NOMO-1 treated with DMSO at 0.1 percent for 48 hours (cell line): Measurements from ENCODE around the gene VSTM2A.
"Not testable (repeated sequence)": the region's sequence is repeated elsewhere in the genome, so short reads cannot be mapped to it uniquely, and the experiment has no call there.

Experiments
- DNase-seq: peaks from one replicate; lab custom pipeline; 2025; ENCODE audit not compliant: unreplicated experiment; lab: John Stamatoyannopoulos, UW

The VSTM2A gene

DNA sequence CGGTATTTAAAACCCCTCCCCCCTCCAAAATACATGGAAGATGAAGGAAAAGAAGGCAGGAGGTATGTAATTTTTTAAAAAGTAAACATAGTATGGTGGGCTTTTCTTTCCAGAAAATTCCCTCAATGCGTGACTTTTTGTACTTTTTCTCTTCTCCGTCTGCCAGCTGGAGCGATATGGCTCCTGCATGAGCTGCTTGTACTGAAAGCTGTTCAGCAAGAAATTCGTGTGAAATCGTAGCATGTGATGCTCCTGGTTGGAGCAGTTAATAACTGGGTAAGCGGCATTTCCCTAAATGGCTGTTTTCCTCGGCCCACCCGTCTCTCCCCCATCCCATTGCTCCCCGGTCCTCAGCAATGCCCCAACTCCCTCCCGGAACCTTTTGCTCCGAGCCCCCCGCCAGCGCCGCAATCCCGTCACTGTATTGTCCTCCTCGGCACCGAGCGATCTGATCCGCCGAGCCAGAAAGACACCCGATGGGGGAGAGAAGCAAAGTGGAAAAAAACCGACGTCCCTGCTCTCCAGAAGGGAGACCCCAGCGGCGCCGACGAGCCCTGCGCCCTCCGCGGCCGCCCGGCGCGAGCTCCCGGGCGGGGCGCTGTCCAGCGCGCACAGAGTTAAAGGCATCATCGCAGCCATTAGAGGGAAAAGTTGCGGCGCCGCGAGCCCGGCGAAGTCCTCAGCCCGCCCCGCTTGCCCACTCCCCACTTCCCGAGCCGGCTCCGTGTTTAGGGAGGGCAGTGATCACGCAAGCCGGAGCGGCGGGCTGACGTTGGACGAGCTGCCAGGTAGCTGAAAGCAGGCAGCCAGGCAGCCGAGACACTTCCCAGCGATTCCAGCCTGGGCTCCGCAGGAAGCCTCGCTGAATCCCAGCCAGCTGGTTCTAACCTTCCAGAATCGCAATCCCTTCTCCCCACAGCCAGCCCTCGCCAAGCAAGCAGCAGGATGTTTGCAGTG is at the start of gene VSTM2A:
Gene VSTM2A, plus strand, starts transcription at position 707 of the 957 bp plus-strand sequence. CDS start 356 bp downstream, outside the sequence.
- no peak for DNase-seq

GRCh38 chr7:54504531-54504930 is 37.6 kb upstream of the VSTM2A start:
- DNase-seq = not testable (repeated sequence)

DNA sequence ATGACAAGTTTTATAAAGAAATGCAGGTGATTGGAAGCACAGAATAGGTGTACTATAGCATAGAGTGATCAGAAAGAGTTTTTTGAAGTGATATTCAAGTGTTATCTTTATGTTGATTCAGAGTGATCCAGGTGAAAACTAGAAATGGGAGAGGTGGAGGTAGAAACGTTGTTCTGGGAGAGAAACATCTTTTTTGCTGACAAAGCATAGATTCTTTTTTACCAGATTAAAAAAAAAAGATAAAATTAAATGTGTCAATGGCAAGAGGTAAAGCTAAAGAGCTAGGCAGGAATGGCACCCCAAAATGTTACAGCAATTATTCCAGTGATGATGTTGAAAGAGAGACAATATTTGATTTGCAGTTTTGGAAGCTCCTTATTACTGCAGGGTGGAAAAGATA is 12.6 kb upstream of the VSTM2A start:
- no peak for DNase-seq

DNA sequence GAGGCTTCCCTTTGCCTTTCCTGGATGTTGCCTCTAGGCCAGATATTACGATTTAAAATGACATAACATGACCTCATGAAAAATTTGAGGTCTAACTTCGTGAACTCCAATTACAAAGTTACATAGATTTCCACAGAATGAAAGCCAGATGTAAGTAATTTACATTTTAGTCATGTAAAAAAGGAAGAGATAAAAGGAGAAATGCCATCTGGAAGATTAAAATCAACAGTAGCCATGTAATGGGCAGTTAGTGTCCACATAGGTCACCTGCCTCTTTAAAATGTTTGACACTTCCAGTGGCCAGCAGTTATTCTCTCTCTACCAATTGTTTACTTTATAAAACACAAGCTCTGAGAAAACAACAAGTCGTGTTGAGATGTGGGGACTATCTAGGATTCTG is 4.1 kb upstream of the VSTM2A start:
- DNase-seq = no peak

- DNase-seq = no peak
Measured at GRCh38 chr7:54543051-54543488, 895 bp downstream of the VSTM2A start.

GRCh38 chr7:54544149-54544526 is 2.0 kb downstream of the VSTM2A start:
- DNase-seq = no peak

DNA sequence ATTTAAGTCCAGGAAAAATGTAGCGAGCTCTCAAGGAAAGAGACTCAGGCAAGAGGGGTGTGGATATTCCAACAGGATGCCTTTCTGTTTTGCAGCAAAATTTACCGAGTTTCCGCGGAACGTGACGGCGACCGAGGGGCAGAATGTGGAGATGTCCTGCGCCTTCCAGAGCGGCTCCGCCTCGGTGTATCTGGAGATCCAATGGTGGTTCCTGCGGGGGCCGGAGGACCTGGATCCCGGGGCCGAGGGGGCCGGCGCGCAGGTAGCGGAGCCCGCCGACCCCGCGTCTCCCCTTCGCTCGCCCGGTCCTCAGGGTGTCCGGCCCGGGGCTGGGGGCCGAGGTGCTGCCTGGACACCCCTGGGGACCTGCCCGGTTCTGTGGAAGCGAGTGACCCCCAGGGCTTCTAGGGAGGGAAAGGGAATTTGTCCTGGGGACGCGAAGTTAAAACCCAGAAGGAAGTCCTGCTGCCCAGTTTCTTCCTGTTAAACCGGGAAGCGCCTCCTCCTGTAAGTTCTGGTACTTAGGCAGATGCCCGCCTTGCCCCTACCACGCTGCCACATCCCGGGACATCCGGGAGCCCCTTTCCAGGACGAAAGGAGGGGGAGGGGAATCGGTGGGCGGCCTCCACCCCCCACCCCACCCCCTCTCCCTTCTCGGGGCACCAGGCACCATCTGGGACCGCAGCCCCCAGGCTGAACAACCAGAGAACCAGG is 2.5 kb downstream of the VSTM2A start:
- DNase-seq = no peak

- DNase-seq = no peak
Measured at GRCh38 chr7:54545241-54545563, 3.0 kb downstream of the VSTM2A start.

GRCh38 chr7:54546081-54546985 is 4.2 kb downstream of the VSTM2A start:
- no peak for DNase-seq

GRCh38 chr7:54546986-54547314 is 4.8 kb downstream of the VSTM2A start:
- no peak for DNase-seq

- DNase-seq = no peak
Measured at GRCh38 chr7:54550471-54550870, 8.3 kb downstream of the VSTM2A start.

DNA sequence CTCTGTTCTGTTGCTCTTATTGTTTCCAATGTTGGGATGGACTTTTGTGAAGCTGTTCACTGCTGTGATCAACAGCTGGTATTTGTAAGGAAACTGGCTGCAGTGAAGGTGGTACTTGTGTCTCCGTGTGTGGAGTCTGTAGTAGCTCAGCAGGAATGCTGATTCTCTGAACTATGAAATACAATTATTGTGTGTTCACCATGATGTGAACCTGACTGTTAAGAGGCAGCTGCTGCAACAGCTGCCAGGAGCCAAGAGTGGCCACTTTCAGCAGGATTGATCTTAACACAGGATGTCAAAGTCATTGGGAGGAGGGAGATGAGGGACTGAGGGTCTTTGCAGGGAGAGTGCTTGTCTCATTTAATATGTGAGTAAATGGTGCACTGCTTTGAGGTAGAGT is 13.9 kb downstream of the VSTM2A start:
- DNase-seq = no peak

- no peak for DNase-seq
Measured at GRCh38 chr7:54559401-54559800, 17.2 kb downstream of the VSTM2A start.

DNA sequence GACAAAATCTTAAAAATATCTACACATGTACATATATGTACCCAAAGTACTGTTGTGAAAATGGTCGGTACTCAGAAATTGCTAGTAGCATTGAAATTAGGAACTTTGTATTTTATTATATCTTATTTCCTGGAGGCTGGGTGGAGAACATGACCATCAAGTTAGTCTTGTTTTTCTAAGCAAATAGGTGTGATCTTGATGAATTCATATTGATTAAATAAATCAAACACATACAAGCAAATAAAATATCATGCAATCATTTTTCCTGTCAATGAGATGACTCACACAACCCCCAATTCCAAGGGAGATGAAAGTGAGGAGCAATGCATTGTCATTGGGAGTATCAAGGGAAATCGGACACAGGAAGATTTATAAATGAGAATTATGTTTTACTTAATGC is 18.0 kb downstream of the VSTM2A start:
- no peak for DNase-seq

GRCh38 chr7:54560723-54561122 is 18.5 kb downstream of the VSTM2A start:
- no peak for DNase-seq

DNA sequence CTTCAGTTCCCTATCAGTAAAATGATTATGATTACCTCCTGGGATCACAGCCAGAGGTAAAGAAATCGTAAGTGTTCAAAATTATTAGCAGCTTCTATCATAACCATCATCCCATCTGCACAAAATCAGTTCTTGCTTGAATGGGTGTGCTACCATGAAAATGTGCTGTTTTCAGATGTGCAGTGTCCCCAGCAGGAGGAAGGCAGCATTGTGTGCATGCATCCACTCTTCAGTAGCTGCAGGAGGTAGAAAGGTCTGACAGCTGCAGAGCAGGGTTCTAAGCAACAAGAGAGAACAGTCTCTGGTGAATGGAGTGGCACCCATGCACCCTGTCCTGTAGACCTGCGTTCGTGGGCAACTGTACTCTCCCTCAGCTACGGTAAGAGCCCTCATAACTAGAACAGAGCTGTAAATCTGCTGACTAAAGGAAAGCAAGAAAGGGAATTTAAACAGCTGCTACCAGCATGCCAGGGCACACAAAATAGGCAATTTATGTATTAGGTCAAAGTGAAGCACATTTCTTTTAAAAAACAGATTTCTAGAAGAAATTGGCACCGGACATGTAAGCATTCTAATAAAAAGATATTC is 21.2 kb downstream of the VSTM2A start:
- no peak for DNase-seq

DNA sequence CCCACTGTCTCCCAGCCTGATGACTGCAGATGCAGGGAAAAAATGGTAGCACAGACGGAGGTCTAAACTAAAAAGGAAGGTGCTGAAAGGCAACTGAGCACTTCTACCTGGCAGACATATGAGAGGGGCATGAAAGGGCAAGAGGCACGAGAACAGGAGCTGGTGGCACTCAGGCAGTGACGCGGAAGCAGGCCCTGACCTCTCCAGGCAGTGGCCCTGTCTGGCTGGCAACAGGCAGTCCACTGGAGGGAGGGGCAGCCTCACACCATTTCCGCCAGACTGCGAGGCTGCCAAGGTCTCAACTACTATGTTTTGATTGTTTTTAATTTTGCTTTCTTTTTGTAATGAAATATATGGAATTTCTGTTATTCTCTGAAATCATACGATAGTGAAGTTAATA is 23.3 kb downstream of the VSTM2A start:
- DNase-seq = no peak

DNA sequence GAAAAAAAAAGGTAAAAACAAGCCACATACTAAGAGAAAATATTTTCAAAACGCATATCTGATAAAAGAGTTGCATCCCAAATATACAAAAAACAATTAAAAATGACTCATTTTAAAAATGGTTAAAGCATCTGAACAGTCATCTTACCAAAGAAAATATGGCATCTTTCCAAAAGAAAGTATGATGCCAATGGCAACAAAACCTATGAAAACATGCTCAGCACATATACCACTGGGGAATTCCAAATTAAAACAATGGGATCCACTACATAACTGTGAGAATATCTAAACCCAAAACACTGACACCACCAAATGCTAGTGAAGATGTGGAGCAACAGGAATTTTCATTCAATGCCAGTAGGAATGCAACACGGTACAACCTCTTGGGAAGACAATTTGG is 39.3 kb downstream of the VSTM2A start:
- no peak for DNase-seq

DNA sequence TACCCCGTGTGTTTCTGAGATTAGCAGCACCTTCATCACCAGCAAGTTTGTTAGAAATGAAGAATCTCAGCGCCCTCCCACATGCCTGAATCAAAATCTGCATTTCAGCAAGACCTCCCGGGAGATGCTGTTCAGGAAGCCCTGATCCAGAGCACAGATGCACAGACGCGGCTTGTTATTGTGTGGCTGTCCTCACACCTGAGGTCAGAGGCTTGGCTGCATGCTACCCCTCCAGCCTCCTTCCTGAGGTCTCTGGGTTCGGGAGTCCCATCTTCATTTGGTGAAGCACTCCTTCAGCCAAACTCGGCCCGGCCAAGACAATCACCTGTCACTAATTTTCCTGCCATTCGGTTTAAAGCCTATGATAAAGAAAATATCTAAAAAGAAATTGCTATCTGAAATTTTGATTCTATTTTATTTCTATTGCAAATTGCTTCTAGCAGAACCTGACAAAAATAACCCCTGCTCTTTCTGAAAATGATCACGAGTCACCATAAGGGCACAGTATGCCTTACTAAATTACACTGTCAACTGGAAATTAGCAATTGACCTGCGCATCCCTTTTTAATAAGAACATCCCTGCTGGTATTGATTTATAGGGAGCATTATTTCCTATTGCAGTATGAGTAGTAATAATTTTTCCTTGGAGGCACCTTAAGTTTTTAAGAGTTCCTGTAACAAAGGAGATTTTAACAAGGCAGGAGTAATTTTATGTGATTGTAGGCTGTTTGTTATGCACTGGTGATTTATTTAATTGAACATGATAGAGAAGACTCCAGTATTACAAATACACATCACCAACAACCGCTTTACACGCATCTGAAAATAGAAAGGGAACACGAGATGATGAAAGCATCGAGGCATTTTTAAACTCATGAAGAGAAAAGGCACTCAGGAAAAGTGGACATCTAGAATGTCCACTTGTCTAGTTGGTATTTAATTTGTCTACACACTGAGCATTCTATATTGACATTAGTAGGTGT is 49.5 kb downstream of the VSTM2A start:
- DNase-seq = no peak

DNA sequence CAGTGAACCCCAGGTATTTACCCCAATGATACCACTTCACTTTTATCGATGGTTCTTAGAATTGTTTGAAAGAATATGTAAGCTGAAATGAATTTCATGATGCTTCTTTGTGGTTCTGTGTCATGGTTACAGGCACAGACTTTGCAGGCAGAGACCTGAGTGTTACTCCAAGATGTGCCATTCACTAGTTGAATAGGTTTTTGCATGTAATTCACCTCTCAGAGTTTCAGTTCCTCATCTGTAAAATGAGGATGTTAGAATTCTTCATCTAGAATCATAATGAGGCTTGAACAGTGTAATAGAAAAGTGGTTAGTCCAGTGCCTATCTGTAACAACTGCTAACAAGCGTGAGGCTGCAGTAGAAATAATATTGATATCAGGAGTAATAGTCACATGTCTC is 54.6 kb downstream of the VSTM2A start:
- peak; percentile 34 for DNase-seq
